ENCODE data around the gene ATXN7.

- TF ChIP-seq, protein P1, sequence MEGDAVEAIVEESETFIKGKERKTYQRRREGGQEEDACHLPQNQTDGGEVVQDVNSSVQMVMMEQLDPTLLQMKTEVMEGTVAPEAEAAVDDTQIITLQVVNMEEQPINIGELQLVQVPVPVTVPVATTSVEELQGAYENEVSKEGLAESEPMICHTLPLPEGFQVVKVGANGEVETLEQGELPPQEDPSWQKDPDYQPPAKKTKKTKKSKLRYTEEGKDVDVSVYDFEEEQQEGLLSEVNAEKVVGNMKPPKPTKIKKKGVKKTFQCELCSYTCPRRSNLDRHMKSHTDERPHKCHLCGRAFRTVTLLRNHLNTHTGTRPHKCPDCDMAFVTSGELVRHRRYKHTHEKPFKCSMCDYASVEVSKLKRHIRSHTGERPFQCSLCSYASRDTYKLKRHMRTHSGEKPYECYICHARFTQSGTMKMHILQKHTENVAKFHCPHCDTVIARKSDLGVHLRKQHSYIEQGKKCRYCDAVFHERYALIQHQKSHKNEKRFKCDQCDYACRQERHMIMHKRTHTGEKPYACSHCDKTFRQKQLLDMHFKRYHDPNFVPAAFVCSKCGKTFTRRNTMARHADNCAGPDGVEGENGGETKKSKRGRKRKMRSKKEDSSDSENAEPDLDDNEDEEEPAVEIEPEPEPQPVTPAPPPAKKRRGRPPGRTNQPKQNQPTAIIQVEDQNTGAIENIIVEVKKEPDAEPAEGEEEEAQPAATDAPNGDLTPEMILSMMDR (conservative IDR thresholded peaks at IDR 0.05 in 1 of 2, IDR thresholded peaks at IDR 0.05 in 1 of 2; ENCODE audit: low read depth in 1 of 2, low read length in 2 of 2) = no peak
- TF ChIP-seq EZH2 (IDR thresholded peaks at IDR 0.05; ENCODE audit: low read length, missing control alignments) = no peak
Observed at GRCh38 chr3:63954182-63954581, 90.5 kb downstream of the ATXN7 start.

Data from fibroblast of lung (primary cell).